Astrocyte (in vitro differentiated cells and primary cell): ENCODE results near the gene ZP1.

Source experiments
- EZH2 ChIP-seq: IDR thresholded peaks from 2 replicates; pipeline ENCODE4 v1.6.1; 2012; ENCODE audit warnings: mild to moderate bottlenecking, low read length, inconsistent platforms; ENCODE audit not compliant: insufficient read depth
- TF ChIP-seq, protein P1 (sequence below): IDR thresholded peaks from 2 replicates; pipeline ENCODE4 v1.5.1; 2011; ENCODE audit warnings: low read depth, mild to moderate bottlenecking, inconsistent platforms, low read length, moderate library complexity; ENCODE audit not compliant: insufficient read depth

DNA sequence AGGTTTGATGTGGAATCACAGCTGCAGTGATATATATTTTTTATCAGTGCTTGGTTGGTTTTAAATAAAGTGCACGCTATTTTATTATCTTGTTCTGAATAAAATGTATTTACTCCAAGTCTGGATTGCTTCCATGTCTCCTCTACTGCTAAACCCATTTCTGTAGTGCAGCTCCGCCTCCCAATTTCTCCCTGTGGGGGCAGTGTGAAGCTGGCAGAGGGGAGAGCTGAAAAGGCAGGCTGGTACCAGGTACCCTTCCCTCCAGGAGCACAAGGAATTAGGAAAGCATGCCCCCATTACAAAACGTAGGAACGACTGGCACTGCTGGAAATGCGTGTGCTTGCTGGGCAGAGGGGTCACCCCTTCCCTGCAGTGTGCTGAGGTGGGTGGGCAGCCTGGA lies 56.0 kb downstream of the ZP1 start:
- TF ChIP-seq, protein P1, sequence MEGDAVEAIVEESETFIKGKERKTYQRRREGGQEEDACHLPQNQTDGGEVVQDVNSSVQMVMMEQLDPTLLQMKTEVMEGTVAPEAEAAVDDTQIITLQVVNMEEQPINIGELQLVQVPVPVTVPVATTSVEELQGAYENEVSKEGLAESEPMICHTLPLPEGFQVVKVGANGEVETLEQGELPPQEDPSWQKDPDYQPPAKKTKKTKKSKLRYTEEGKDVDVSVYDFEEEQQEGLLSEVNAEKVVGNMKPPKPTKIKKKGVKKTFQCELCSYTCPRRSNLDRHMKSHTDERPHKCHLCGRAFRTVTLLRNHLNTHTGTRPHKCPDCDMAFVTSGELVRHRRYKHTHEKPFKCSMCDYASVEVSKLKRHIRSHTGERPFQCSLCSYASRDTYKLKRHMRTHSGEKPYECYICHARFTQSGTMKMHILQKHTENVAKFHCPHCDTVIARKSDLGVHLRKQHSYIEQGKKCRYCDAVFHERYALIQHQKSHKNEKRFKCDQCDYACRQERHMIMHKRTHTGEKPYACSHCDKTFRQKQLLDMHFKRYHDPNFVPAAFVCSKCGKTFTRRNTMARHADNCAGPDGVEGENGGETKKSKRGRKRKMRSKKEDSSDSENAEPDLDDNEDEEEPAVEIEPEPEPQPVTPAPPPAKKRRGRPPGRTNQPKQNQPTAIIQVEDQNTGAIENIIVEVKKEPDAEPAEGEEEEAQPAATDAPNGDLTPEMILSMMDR = no peak
- TF ChIP-seq EZH2 = no peak
